Nucleus accumbens (tissue), 56 donors: ENCODE results near the gene TPSG1.
A peak's percentile ranks its signal among the peaks of the same experiment; 100 is the strongest.
"Not testable (repeated sequence)": the region's sequence is repeated elsewhere in the genome, so short reads cannot be mapped to it uniquely, and the experiment has no call there.

ENCODE experiments used
- DNase-seq, 56 donors: peaks; one replicate each; lab custom pipeline; 2025; lab: John Stamatoyannopoulos, UW

Gene TPSG1

DNA sequence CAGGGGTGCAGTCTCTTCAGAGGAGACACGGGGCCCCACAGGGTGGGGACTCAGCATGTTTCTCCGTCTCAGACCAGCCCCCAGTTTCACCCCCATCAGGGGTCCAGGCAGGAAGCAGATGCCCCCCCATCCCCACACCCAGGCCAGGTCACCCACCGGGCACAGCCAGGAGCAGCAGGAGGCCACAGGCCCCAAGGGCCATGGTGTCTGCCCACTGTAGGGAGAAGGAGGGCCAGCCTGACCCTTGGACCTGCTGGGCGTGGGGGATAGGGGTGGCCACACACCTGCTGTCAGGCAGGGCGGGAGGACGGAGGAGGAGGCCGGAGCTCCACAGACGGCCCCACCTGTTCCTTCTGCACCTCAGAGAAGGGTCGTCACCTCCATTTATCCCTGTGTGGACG lies at the start of gene TPSG1:
Gene TPSG1, minus strand, starts transcription at position 218 of the 401 bp plus-strand sequence. Its CDS starts 16 bp downstream, at position 202.
- no peak for DNase-seq

DNA sequence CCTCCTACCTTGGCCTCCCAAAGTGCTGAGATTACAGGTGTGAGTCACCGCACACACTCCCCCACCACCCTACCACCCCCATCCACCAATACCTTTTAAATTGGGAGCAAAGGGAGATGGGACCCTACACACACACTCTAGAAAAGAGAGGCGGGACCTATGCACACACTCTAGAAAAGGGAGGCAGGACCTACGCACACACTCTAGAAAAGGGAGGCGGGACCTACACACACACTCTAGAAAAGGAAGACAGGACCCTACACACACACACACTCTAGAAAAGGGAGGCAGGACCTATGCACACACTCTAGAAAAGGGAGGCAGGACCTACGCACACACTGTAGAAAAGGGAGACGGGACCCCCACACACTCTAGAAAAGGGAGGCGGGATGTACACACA lies 49.7 kb upstream of the TPSG1 start:
- DNase-seq = no peak

DNA sequence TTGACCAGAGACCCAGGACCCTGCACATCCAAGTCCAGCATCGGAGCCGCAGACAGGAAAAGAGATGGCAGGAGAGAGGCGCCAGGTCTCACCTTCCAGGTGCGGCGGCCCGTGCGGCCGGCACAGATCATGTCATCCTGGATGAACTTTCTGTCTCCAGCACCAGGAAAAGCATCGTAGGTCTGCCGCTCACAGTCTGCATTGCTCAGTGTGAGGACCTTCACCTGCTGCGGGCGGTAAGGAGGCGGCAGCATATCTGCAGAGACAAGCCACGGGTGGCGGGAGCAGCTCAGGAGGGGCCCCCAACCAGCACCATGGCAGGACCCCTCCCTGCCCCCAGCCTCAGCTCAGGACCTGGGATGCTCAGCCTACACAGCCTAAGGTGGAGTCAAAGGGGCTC lies 48.7 kb upstream of the TPSG1 start:
- DNase-seq = no peak

DNA sequence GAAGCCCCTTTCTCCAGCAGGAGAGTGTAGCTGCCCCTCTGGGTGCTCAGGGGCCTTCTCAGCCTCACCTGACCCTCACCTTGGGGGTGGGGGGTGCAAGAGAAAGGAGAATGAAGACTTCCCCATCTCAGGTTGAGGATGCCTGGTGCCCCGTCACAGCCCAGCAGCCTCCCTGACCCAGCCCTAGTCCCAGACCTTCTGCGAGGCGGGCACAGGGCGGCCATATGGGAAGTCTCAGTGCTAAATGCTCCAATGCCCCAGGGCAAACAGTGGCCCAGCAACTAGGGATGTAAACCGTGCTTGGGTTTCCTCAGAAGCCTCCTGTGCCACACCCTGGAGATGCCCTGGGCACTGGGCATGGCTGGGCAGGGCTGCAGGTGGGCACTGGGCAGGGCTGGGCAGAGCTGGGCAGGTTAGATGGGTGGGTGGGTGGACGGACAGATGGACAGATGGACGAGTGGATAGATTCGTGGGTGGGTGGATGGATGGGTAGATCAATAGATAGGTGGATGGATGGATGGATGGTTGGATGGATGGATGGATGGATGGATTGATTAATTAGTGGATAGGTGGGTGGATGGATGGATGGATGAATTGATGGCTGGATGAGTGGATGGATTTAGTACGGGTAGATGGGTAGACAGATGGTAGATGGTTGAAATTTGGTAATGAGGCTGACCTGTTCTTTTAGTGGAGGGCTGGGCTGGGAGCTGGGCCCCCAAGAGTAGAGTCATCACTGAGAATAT lies 47.6 kb upstream of the TPSG1 start:
- DNase-seq = no peak

DNA sequence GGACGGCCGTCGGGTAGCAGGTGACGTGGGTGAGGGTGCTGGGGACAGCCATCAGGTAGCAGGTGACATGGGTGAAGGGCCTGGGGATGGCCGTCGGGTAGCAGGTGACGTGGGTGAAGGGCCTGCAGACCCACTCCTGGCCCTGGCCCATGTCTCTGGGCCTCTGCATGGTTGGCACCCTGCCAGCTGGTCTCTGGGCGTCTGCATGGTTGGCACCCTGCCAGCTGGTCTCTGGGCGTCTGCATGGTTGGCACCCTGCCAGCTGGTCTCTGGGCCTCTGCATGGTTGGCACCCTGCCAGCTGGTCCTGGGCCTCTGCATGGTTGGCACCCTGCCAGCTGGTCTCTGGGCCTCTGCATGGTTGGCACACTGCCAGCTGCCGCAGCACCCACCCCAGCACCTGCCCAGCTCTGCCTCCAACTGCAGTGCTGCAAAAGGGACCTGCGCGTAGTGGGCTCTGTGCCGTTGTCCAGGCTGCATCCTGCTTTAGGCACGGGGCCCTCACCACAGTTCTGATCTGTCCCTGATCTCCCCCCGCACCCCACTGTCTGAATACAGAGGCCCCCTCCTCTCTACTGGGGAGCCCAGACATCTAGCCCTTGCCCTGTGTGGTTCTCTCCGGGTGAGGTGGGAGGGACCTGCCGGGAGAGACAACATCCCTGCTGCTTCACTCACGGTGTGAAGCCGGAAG lies 46.8 kb upstream of the TPSG1 start:
- DNase-seq = peak in 18 of 56 donors; percentile 1 to 67 (median 24)

DNA sequence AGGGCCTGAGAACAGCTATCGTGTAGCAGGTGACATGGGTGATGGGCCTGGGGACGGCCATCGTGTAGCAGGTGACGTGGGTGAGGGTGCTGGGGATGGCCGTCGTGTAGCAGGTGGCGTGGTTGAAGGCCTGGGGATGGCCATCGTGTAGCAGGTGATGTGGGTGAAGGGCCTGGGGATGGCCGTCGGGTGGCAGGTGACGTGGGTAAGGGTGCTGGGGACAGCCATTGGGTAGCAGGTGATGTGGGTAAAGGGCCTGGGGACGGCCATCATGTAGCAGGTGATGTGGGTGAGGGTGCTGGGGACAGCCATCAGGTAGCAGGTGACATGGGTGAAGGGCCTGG lies 46.3 kb upstream of the TPSG1 start:
- no peak for DNase-seq

DNA sequence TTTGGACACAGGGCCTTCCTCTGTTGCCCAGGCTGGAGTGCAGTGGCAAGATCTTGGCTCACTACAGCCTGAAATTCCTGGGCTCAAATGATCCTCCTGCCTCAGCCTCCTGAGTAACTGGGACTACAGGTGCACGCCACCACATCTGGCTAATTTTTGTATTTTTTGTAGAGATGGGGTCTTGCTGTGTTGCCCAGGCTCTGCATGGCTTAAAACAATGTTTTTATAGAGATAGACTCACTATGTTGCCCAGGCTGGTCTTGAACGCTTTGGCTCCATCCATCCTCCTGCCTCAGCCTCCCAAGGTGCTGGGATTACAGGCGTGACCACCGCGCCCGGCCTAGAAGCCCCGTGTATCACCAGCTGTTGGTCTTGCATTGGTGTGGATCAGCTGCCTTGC lies 44.4 kb upstream of the TPSG1 start:
- not testable (repeated sequence) for DNase-seq

DNA sequence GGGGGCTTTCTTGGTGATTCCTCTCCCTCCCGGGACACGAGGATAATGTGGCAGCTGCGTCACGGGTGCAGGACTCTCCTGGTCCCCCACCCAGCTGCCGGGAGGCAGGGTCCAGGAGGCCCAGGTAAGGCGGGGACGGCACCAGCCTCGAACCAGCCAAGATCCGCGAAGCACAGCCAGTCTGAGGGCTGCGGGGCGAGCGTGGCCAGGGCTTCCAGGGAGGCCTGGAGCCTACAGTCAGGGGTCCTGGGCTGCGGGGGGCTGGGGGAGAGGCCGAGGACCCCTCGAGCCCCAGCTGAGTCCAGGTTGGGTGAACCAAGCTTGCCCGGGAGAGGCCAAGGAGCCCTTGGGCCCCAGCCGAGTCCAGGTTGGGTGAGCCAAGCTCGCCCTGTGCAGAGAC lies 40.8 kb upstream of the TPSG1 start:
- DNase-seq = no peak

DNA sequence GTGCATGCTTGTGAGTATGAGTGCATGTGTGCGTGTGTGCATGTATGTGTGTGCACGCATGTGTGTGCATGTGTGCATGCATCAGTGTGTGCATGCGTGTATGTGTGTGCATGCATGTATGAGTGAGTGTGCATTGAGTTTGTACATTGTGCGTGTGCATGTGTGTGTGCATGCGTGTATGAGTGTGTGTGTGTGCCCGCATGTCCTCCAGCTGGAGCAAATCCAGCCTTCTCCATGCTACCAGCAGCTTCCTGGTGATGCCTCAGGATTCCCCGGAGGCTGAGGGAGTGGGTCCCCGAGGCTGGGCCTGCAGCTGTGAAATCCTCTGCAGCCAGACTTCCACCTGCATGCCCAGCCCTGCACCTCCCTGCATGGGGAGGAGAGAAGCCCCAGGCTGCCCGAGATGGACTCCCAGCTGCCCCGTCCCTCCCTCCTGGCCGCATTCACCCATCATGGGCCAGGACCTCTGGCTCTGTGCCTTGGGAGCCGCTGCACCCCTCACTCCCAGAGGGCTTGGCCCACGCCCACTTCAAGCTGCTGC lies 40.1 kb upstream of the TPSG1 start:
- no peak for DNase-seq

DNA sequence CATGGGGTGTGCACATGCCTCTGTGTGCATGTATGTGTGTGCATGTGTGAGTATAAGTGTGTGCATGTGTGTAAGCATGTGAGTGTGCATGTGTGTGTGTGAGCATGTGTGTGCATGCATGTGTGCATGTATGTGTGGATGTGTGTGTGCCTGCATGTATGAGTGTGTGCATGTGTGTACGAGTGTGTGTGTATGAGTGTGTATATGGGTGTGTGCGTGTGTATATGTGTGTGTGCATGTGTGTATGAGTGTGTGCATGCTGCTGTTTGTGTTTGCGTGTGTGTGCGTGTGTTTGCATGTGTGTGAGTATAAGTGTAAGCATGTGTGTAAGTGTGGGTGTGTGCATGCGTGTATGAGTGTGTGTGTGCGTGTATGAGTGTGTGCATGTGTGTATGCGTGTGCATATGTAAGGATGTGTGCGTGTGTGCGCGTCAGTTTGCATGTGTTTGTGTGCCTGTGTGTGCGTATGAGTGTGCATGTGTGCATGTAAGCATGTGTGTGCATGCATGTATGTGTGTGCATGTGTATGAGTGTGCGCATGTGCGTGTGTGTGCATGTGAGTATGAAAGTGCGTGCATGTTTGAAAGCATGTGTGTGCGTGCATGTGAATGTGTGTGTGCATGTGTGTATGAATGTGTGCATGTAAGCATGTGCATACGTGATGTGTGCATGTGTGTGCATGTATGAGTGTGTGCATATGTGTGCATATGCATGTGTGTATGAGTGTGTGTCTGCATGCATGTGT lies 39.4 kb upstream of the TPSG1 start:
- DNase-seq = no peak

DNA sequence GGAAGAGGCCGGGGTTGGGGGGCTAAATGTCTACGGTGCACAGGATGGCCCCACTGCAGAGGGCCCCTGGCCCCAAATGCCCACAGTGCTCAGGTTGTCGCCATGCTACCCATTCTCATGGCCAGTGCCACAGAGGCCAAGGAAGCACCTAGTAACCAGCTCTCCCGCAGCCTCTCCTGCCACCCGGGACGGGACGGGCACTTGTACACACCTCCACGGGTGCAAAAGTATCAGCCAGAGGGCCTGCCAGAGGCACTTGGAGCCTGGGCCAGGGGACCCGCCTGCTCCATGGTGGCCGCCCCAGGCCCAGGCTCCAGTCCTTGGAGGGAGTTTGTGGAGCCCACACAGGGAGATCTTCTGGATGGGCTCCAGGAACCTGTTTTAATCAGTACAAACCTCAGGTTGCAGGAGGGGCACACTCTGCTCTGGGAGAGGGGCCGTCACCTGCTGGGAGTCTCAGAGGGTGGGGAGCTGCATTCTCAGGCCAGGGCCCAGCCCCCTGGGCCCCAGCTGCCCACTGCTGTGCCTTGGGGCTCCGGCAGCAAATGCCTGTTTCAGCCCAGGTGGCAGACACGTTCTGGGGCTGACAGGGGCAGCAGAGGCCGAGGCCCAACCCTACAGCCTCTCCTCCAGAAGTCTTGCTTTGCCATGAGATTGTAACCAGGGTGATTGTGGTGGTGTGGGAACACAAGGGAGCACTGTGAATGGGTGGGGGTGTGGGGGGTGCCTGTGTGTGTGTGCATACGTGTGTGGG lies 38.7 kb upstream of the TPSG1 start:
- no peak for DNase-seq

DNA sequence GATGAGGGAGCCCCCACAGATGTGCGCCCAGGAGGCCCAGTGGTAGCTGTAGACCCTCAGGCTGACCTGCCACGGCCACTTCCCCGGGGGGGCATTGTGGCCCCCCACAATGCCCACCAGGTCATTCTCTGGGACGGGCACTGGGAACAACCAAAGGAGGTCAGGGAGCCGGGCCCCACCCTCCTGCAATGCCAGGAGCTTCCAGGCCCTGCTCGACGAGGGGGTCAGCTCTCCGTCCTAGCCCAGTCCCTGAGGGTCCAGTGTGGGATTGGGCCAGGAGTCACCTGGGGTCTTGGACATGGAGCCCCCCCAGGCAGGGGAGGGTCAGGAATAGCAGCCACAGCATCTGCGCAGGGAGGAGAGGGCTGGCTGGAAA lies 37.8 kb upstream of the TPSG1 start:
- DNase-seq = no peak

DNA sequence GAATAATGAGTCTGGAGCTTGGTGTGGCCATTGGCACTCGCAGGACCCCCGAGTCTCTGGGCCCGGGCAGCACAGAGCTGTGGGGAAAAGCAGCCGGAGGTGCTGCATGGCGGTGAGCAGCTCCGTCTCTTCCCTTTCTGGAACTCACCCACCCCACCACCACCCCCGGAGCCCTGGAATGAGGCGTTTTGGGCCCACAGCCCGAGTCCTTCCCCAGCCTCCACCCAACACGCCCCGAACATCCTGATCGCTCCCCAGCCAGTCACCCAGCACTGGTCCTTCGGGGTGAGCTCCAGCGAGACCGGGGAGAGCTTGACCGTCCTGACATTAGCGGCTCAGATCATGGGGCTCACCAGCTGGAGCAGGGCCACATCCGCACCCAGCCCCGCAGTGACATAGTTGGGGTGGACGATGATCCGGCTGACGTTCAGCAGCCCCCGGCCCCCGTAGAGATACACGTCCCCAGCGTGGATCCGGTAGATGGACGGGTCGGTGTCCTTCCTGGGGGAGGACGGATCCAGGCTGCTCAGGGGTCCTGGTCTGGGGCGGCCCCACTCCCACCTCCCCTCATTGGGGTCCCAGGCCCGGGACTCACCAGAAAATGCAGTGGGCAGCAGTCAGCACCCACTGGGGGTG lies 37.3 kb upstream of the TPSG1 start:
- no peak for DNase-seq

DNA sequence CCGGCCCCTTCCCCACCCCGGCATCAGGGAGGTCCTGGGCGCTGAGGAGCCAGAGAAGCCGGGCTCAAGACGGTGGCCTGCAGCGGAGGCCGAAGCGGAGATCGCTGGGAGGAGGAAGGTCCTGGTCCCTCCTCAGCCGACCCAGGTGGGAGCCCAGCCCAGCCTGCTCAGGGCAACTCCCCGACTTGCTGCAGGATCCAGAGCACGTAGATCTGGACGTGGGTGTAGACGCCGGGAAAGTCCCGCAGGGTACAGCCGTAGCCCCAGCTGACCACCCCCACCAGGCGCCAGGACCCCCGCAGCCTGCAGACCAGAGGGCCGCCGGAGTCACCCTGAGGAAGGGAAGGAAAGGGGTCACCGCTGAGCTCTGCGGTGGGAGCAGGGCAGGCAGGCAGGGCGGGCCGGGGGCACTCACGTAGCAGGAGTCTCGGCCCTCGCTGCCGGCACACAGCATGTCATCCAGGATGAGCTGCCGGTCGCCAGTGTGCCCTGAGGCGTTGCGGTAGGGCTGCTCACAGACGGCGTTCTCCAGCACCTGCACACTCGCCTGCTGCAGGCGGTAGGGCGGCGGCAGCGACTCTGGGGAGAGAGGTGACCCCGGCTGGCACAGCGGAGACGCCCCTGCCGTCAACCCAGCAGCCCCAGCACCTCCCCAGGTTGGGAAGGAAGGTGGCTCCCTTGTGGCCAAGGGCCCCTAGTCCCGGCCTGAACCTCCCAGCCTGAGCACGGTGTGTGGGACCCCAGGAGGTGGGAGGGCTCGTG lies 36.2 kb upstream of the TPSG1 start:
- DNase-seq = no peak

DNA sequence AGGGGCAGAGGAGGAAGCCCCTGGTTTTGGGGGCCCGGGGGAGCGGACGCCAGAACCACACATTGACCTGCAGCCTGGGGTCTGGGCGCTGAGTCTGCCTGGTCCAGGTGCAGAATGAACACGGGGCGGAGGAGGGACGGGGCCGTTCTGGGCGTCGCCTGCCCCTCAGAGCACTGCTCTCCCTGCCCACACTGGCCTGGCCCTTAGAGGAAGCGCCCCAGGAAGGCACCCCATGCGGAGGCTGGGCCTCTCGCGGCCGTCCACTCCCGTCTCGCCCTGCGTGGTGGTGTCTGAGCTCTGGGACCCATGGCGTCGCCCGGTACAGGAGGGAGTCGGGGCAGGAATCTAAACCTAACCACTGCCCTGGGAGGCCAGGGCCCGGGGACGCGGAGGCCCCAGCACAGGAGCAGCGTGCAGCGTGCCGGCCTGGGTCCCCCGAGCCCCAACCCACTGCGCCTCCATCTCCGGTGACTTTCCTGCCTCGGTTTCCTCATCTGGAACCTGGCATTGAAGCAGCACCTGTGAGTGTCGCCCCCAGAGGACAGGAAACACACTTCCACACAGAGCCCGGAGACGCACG lies 35.1 kb upstream of the TPSG1 start:
- no peak for DNase-seq

DNA sequence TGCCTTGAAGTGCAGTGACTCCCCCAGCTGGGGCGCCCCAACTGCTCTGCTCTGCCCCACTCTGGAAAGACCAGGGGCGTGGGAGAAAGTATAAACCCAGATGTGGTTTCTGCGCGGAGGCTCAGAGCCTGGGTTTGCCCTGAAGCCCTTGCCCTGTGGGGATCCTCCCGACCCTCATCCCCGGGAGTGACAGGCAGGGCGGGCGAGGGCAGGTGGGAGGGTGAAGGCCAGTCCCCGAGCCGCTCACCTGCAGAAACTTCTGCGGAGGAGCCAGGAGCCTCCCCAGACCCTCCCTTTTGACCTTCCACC lies 34.6 kb upstream of the TPSG1 start:
- no peak for DNase-seq

DNA sequence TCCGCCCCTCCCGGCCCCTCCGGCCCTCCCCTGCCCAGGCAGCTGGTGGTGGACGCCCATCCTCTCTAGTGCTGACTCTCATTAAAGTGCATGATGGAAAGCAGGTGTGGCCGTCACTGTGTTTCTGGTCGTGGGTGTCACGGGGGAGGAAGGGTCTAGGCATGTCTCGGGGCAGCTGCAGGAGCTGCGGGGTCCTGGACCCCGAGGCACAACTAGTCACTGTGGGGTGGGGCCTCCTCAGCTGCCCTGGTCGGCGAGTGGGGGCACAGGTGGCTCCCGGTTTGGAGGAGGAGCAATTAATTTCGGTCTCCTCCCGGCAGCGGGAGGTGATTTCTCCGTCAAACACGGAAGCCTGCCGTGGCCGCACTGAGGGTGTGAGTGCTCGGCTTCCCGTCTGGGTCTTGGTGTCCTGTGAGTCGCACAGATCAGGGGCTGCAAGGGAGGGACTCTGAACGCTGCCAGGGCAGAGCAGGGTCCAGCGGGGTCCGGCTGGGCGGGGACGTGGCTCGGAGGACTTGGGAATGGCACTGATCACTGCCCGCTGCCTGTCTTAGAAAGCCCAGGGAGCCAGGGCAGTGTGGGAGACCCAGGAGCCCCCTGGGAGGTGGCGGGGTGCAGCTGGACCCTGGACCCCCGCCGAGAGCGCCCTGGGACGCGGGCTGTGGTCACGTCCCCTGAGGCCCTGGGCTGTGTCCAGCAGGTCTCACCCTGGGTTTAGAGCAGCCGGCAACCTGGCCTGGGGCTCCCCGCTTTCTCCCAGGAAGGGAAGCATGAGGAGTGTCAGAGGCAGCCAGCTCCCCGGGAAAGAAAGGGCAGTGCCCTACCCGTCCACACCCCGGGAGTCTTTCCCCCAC lies 34.1 kb upstream of the TPSG1 start:
- no peak for DNase-seq

DNA sequence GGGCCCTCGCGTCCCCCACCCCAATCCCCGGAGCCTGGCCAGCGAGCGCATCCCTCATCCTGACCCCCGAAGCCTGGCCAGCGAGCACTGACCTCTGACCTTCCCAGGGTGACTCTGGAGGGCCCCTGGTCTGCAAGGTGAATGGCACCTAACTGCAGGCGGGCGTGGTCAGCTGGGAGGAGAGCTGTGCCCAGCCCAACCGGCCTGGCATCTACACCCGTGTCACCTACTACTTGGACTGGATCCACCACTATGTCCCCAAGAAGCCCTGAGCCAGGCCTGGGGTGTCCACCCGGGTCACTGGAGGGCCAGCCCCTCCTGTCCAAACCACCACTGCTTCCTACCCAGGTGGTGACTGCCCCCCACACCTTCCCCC lies 33.1 kb upstream of the TPSG1 start:
- DNase-seq = no peak
